Mesenchymal stem cell (in vitro differentiated cells and primary cell): Measurements from ENCODE around the gene MZF1.

Experiments used
- DNase-seq: peaks from one replicate; pipeline ENCODE4 v3.0.0-alpha.2; 2013
- H2AFZ ChIP-seq: one replicate; pipeline ENCODE4 v1.6.1; 2013; ENCODE audit warnings: low read depth, mild to moderate bottlenecking, control low read depth, inconsistent platforms, low read length, moderate library complexity
- H2AK5ac ChIP-seq: 2 replicates; pipeline ENCODE4 v1.6.1; 2013; ENCODE audit warnings: low read length, moderate library complexity, mild to moderate bottlenecking, inconsistent platforms; ENCODE audit not compliant: severe bottlenecking
- H2BK120ac ChIP-seq: one replicate; pipeline ENCODE4 v1.6.1; 2013; ENCODE audit warnings: low read depth, mild to moderate bottlenecking, inconsistent platforms, low read length, moderate library complexity
- H2BK12ac ChIP-seq, 2 experiments: one replicate each; pipeline ENCODE4 v1.6.1; 2013; ENCODE audit warnings: inconsistent platforms in 2 of 2, low read length in 2 of 2, mild to moderate bottlenecking in 2 of 2, moderate library complexity in 2 of 2, control low read depth in 1 of 2
- H2BK15ac ChIP-seq: one replicate; pipeline ENCODE4 v1.6.1; 2013; ENCODE audit warnings: mild to moderate bottlenecking, low read depth, inconsistent platforms; ENCODE audit not compliant: poor library complexity, severe bottlenecking
- H2BK5ac ChIP-seq: 2 replicates; pipeline ENCODE4 v1.6.1; 2013; ENCODE audit warnings: low read depth, mild to moderate bottlenecking, low read length, control low read depth, inconsistent platforms; ENCODE audit not compliant: poor library complexity, severe bottlenecking
- H3K14ac ChIP-seq, 2 experiments: one replicate each; pipeline ENCODE4 v1.6.1; 2013; ENCODE audit warnings: inconsistent platforms in 2 of 2, low read length in 2 of 2, control low read depth in 1 of 2, mild to moderate bottlenecking in 1 of 2, moderate library complexity in 1 of 2
- H3K18ac ChIP-seq, 2 experiments: one replicate each; pipeline ENCODE4 v1.6.1; 2013; ENCODE audit warnings: inconsistent platforms in 2 of 2, low read length in 2 of 2, control low read depth in 1 of 2, low read depth in 1 of 2, mild to moderate bottlenecking in 1 of 2
- H3K23ac ChIP-seq, 2 experiments: one replicate each; pipeline ENCODE4 v1.6.1; 2013; ENCODE audit warnings: inconsistent platforms in 2 of 2, low read length in 2 of 2, mild to moderate bottlenecking in 2 of 2, moderate library complexity in 2 of 2, control low read depth in 1 of 2
- H3K27ac ChIP-seq: 2 replicates; pipeline ENCODE4 v1.5.1; 2013; ENCODE audit warnings: mild to moderate bottlenecking, moderate library complexity, low read length, control low read depth, inconsistent platforms; ENCODE audit not compliant: poor library complexity, severe bottlenecking
- H3K27me3 ChIP-seq, 2 experiments: 2 replicates each; pipeline versions ENCODE4 v1.6.1 to v1.7.0; 2013; ENCODE audit warnings: low read length in 2 of 2, mild to moderate bottlenecking in 2 of 2, moderate library complexity in 2 of 2, control low read depth in 1 of 2, inconsistent platforms in 1 of 2; ENCODE audit not compliant: control insufficient read depth in 1 of 2, insufficient read depth in 1 of 2
- H3K36me3 ChIP-seq, 2 experiments: 2 replicates each; pipeline versions ENCODE4 v1.6.1 to v1.7.0; 2013; ENCODE audit warnings: low read length in 2 of 2, control low read depth in 1 of 2, inconsistent platforms in 1 of 2, low read depth in 1 of 2, mild to moderate bottlenecking in 1 of 2; ENCODE audit not compliant: insufficient read depth in 2 of 2, control insufficient read depth in 1 of 2
- H3K4ac ChIP-seq, 2 experiments: one replicate each; pipeline ENCODE4 v1.6.1; 2013; ENCODE audit warnings: inconsistent platforms in 2 of 2, low read length in 2 of 2, mild to moderate bottlenecking in 2 of 2, moderate library complexity in 2 of 2, control low read depth in 1 of 2, low read depth in 1 of 2
- H3K4me1 ChIP-seq: 2 replicates; pipeline ENCODE4 v1.6.1; 2013; ENCODE audit warnings: low read depth, low read length, control low read depth; ENCODE audit not compliant: control insufficient read depth, insufficient read depth
- H3K4me2 ChIP-seq: 2 replicates; pipeline ENCODE4 v1.6.1; 2013; ENCODE audit warnings: low read length, mild to moderate bottlenecking, inconsistent platforms; ENCODE audit not compliant: poor library complexity, severe bottlenecking
- H3K4me3 ChIP-seq, 2 experiments: 2 replicates each; pipeline versions ENCODE4 v1.5.1 to v1.7.0; 2013; ENCODE audit warnings: low read length in 2 of 2, mild to moderate bottlenecking in 2 of 2, control low read depth in 1 of 2, low read depth in 1 of 2; ENCODE audit not compliant: insufficient read depth in 1 of 2
- H3K79me1 ChIP-seq: replicated peaks from 2 replicates; pipeline ENCODE4 v1.6.1; 2013; ENCODE audit warnings: mild to moderate bottlenecking, control low read depth, low read length, inconsistent platforms; ENCODE audit not compliant: poor library complexity, severe bottlenecking
- H3K9ac ChIP-seq: 2 replicates; pipeline ENCODE4 v1.7.0; 2013; ENCODE audit warnings: mild to moderate bottlenecking, low read length, moderate library complexity
- H3K9me3 ChIP-seq: 2 replicates; pipeline ENCODE4 v1.7.0; 2013; ENCODE audit warnings: mild to moderate bottlenecking, low read length; ENCODE audit not compliant: control insufficient read depth
- H4K8ac ChIP-seq: one replicate; pipeline ENCODE4 v1.6.1; 2013; ENCODE audit warnings: inconsistent platforms, mild to moderate bottlenecking, low read length, moderate library complexity
- H4K91ac ChIP-seq: one replicate; pipeline ENCODE4 v1.6.1; 2013; ENCODE audit warnings: mild to moderate bottlenecking, low read length, inconsistent platforms
- WGBS: methylation state at CpG from one replicate; pipeline ENCODE4 v1.1.7; 2013; ENCODE audit warnings: mixed read lengths; 5-methylcytosine and 5-hydroxymethylcytosine counted together

The MZF1 gene

DNA sequence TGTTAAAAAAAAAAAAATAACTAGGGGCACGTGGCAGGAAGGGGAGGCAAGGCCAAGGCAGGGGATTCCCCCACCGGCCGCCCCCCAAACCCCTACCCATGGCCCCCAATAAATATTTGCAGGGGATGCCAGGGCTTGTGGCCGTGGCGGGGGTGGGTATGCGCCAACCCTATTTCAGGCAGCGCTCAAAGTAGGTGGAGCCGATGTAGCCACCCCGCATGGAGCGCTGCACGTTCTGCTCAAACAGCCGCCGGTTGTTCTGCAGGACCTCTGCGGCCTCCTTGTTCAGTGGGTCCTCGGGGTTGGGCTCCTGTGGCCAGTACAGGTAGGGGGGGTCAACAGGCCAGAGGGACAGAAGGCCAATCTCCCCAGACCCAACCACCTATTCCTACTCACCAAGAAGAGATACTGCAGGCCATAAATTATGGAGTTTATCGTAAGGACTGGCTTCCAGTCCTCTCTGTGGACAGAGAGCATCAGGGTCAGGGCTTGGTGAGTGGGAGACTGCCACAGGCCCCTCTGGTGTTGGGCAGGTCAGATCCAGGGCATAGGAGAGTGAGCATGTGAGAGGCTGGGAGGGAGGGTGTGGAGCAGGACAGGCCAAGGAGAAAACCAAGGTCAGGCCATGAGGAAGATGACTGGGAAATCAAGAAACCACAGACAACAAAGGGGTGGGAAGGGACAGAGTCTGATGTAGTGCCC, 17.1 kb downstream of the MZF1 start:
- Histone ChIP-seq H2BK5ac (no peak overlapping the region), H2BK12ac (no peak overlapping the region), H3K36me3 (peaks cover 40 to 45% of the 10 kb centered on the region in 2 experiments), H2BK120ac (no peak overlapping the region), H3K23ac (no peak overlapping the region), H4K8ac (no peak overlapping the region), H3K18ac (no peak overlapping the region), H3K4me3 (peak overlapping the region in 1 of 2 experiments; percentile 98), H3K4ac (no peak overlapping the region), H2BK15ac (no peak overlapping the region), H3K4me2 (no peak overlapping the region), H3K27ac (no peak overlapping the region), H3K79me1 (peaks cover 18% of the 10 kb centered on the region), H3K9me3 (no peaks in the 10 kb centered on the region), H2AK5ac (peak overlapping the region; percentile 7), H3K27me3 (no peaks in the 10 kb centered on the region), H3K4me1 (peaks cover 37% of the 10 kb centered on the region), H2AFZ (no peak overlapping the region), H3K9ac (peak overlapping the region; percentile 100), H4K91ac (no peak overlapping the region), H3K14ac (no peak overlapping the region)
- 94% methylated on average over 12 of the region's 16 CpGs for WGBS
- DNase-seq: no peak

DNA sequence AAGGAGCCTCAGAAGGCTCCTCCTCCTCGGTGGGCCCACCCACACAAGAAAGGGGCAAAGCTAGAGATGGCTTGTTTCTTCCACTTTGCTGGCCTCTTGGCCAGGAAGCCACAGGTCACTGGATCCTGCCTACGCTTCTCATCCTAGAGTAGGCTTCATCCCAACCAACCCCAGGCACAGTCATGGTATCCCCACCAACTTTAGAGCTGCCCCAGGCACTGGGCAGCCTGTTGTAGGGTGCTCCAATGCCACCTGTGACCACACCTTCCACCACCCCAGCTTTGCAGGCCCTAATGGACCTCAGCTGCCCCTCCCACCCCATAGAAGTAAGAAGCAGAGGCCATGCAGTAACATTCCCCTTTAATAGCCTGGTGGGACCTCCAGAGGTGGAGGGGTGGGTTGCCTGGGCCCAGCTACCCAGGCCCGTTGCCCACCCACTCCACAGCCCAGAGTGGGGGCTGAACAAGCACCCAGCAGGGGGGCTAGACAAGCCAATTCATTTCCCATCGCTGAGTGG, 17.7 kb downstream of the MZF1 start:
- Histone ChIP-seq H3K9me3 (no peaks in the 10 kb centered on the region), H3K36me3 (peaks cover 46 to 51% of the 10 kb centered on the region in 2 experiments), H3K27ac (peak overlapping the region; percentile 82), H3K4me2 (peak overlapping the region; percentile 71), H2AK5ac (peak overlapping the region; percentile 0), H3K4me1 (peaks cover 37% of the 10 kb centered on the region), H4K8ac (peak overlapping the region; percentile 93), H3K4me3 (peak overlapping the region in 1 of 2 experiments; percentile 89), H3K79me1 (peaks cover 13% of the 10 kb centered on the region), H2BK5ac (no peak overlapping the region), H3K23ac (no peak overlapping the region), H2BK12ac (peak overlapping the region in 1 of 2 experiments; percentile 17), H2BK120ac (no peak overlapping the region), H2BK15ac (peak overlapping the region; percentile 49), H3K4ac (peak overlapping the region; percentile 55 to 57), H3K27me3 (no peaks in the 10 kb centered on the region), H4K91ac (peak overlapping the region; percentile 11), H3K9ac (peak overlapping the region; percentile 93), H3K18ac (peak overlapping the region; percentile 17 to 61), H2AFZ (no peak overlapping the region), H3K14ac (no peak overlapping the region)
- DNase-seq: no peak
- 61% methylated on average over 4 of the region's 4 CpGs for WGBS

DNA sequence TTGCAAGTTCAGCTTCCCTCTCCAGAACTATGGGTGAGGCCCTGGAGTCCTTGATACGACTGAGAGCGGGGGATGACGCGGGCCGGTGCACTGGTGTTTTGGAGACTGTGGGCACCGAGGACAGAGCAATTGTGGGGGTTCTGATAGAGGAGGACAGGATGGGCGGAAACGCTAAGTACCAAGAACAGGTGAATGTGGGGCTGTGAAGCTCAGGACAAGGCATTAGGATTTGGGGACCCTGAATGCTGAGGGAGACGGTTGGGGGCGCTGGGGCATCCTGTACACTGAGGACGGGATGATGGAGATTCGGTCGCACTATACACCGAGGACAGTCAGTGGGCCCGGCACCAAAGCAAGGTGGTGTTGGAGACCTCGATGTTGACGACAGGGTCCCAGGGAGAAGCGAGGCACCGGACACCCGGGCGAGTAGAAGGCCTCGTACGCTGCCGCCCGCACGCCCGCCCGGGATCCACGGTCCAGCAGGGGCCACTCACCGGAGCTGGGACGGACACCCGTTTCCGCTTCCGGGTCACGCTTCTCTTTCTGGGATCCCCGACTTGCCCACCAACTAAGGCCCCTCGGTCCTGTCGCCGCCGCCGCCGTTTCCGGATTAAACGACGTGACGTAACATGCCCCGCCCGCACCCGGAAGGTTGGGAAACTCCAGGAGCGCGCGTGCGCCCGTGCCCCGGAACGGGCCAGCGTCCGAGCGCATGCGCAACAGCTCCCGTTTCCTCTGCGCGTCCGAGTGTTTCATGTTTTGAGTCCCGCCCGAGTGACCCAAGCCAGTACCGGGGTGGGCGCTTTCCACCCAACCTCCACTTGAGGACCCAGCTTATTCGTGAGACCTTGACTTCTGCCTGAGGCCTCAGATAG, 18.4 kb downstream of the MZF1 start, which contains the start of gene CHMP2A:
Gene CHMP2A, minus strand, starts transcription at position 612 of the 875 bp plus-strand sequence. CDS start 893 bp downstream, outside the sequence.
- Histone ChIP-seq H3K27me3 (no peaks in the 10 kb centered on the region), H3K4me3 (peak within 1 kb of the TSS; percentile 78 to 89), H2AFZ (peak within 1 kb of the TSS; percentile 68), H3K14ac (peak within 1 kb of the TSS in 1 of 2 experiments; percentile 80), H2BK12ac (peak within 1 kb of the TSS; percentile 37 to 55), H3K9ac (peak within 1 kb of the TSS; percentile 93), H3K27ac (peak within 1 kb of the TSS; percentile 93), H4K8ac (peak within 1 kb of the TSS; percentile 97), H3K36me3 (peaks cover 53 to 58% of the 10 kb centered on the region in 2 experiments), H3K4ac (peak within 1 kb of the TSS; percentile 90 to 96), H3K4me2 (peak within 1 kb of the TSS; percentile 83), H3K79me1 (peaks cover 16% of the 10 kb centered on the region), H2BK120ac (peak within 1 kb of the TSS; percentile 59), H3K18ac (peak within 1 kb of the TSS; percentile 88 to 95), H2BK5ac (no peak within 1 kb of the TSS), H3K4me1 (peaks cover 31% of the 10 kb centered on the region), H3K23ac (no peak within 1 kb of the TSS), H2AK5ac (peak within 1 kb of the TSS; percentile 92), H2BK15ac (peak within 1 kb of the TSS; percentile 50), H4K91ac (peak within 1 kb of the TSS; percentile 96), H3K9me3 (no peaks in the 10 kb centered on the region)
- WGBS: 2% methylated on average over 69 of the region's 69 CpGs
- peak; percentile 97 for DNase-seq
